ENCODE data around the gene WDR18.
"Not testable (repeated sequence)": the region's sequence is repeated elsewhere in the genome, so short reads cannot be mapped to it uniquely, and the experiment has no call there.

The WDR18 gene

GRCh38 chr19:953445-954271 is 30.5 kb upstream of the WDR18 start:
- Histone ChIP-seq H3K9me3 (no peaks in the 10 kb centered on the region), H3K27ac (no peak overlapping the region), H3K4me3 (no peak overlapping the region), H3K36me3 (no peaks in the 10 kb centered on the region), H3K4me1 (no peaks in the 10 kb centered on the region), H3K27me3 (peaks cover 0 to 40% of the 10 kb centered on the region in 2 donors)
- TF ChIP-seq, protein P1, sequence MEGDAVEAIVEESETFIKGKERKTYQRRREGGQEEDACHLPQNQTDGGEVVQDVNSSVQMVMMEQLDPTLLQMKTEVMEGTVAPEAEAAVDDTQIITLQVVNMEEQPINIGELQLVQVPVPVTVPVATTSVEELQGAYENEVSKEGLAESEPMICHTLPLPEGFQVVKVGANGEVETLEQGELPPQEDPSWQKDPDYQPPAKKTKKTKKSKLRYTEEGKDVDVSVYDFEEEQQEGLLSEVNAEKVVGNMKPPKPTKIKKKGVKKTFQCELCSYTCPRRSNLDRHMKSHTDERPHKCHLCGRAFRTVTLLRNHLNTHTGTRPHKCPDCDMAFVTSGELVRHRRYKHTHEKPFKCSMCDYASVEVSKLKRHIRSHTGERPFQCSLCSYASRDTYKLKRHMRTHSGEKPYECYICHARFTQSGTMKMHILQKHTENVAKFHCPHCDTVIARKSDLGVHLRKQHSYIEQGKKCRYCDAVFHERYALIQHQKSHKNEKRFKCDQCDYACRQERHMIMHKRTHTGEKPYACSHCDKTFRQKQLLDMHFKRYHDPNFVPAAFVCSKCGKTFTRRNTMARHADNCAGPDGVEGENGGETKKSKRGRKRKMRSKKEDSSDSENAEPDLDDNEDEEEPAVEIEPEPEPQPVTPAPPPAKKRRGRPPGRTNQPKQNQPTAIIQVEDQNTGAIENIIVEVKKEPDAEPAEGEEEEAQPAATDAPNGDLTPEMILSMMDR (IDR thresholded peaks at IDR 0.05), result no peak
- DNase-seq, result no peak
- intact Hi-C loops (cut with DNase I; ENCODE audit: low total_unique reads), result no loop called here

GRCh38 chr19:954272-954671 is 29.9 kb upstream of the WDR18 start:
- no peak overlapping the region for H3K27ac ChIP-seq
- TF ChIP-seq, protein P1 (IDR thresholded peaks at IDR 0.05), result no peak
- no peaks in the 10 kb centered on the region for H3K4me1 ChIP-seq
- DNase-seq, result no peak
- intact Hi-C loops (cut with DNase I; ENCODE audit: low total_unique reads), result no loop called here
- peaks cover 0 to 40% of the 10 kb centered on the region in 2 donors for H3K27me3 ChIP-seq
- no peak overlapping the region for H3K4me3 ChIP-seq
- H3K36me3 ChIP-seq, result no peaks in the 10 kb centered on the region
- H3K9me3 ChIP-seq, result no peaks in the 10 kb centered on the region

DNA sequence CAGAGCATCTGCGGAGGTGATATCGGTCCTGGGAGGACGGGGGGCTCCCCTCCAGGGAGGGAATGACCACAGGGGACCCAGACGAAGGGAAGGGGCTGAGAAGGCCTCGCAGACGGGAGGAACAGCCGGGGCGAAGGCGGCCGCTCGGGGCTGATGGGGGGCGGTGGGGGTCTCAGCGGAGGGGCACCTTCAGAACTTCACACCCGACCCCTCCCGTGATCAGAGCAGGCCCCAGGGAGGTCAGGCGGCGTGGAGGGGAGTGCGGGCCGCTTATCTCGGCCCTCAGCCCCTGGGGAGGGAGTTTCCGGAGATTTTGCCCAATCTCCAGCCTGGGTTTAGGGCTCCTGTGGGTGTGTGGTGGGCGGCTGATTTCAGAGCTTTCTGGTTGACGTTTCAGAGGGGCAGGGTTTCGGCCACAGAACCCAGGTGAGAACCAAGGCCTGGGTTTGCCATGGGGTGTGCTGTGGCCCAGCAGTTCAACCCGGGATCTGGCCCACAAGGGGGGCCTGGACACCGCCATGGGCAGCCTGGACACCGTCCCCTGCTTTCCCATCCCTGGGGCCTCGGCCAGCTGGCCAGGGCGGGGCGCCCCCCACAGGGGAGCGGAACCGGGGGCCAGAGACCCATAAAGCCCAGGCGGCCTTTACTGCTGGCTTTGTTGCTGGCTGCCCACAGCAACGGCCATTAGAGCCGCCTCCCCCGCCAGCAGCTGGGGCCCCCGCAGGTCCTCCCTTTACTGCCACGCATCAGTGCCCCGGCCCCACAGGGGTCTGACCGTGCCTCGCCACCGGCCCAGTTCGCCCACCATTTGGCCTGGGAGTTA is 29.3 kb upstream of the WDR18 start:
- no peak overlapping the region for H3K4me3 ChIP-seq
- H3K36me3 ChIP-seq, result no peaks in the 10 kb centered on the region
- no peaks in the 10 kb centered on the region for H3K9me3 ChIP-seq
- peaks cover 0 to 40% of the 10 kb centered on the region in 2 donors for H3K27me3 ChIP-seq
- H3K4me1 ChIP-seq, result no peaks in the 10 kb centered on the region
- TF ChIP-seq, protein P1 (IDR thresholded peaks at IDR 0.05), result no peak
- no peak overlapping the region for H3K27ac ChIP-seq
- no peak for DNase-seq
- intact Hi-C loops (cut with DNase I; ENCODE audit: low total_unique reads), result no loop called here

DNA sequence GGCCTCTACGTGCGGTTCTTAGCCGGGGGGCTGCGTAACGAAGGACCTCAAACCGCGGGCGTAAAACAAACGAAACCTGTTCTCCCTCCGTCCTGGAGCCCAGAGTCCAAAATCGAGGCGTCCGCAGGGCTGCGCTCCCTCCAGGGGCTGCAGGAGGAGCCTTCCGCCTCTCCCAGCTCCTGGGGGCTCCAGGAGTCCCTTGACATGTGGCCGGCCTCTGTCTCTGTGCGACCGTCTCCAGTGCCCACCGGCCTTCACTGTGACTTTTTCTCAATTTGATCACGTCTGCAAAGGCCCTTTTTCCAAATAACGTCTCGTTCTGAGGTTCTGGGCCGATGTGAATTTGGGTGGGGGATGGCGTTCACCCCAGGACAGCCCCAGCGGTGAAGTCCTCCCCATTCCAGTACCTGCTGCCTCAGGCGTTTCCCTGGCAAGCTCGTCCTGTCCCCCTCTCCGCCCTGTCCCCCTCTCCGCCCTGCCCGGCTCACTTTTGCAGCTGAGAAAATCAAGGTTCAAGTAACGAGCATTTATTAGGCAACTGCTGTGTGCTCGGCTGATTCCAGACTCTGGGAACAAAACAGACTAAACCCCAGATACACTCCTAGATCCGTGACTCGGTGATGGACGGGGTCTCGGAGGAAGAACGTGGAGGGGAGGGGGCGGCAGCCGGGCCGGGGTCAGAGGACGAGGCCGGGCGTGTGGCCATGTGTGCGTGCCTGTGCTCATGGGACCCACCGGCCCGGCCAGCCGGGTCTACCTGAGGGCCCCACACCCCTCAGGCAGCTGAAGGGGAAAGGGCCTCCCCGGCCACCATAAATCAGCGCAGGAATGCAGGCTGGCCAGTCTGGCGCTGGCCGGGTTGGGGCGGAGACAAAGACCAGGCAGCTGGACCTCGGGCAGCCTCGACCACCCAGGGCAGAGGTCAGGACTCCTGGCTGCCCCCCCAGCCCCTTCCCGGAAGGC is 28.1 kb upstream of the WDR18 start:
- TF ChIP-seq, protein P1 (IDR thresholded peaks at IDR 0.05), result no peak
- DNase-seq, result no peak
- Histone ChIP-seq H3K27ac (no peak overlapping the region), H3K4me1 (no peaks in the 10 kb centered on the region), H3K9me3 (no peaks in the 10 kb centered on the region), H3K36me3 (no peaks in the 10 kb centered on the region), H3K4me3 (no peak overlapping the region), H3K27me3 (peaks cover 0 to 42% of the 10 kb centered on the region in 2 donors)
- intact Hi-C loops (cut with DNase I; ENCODE audit: low total_unique reads), result no loop called here

DNA sequence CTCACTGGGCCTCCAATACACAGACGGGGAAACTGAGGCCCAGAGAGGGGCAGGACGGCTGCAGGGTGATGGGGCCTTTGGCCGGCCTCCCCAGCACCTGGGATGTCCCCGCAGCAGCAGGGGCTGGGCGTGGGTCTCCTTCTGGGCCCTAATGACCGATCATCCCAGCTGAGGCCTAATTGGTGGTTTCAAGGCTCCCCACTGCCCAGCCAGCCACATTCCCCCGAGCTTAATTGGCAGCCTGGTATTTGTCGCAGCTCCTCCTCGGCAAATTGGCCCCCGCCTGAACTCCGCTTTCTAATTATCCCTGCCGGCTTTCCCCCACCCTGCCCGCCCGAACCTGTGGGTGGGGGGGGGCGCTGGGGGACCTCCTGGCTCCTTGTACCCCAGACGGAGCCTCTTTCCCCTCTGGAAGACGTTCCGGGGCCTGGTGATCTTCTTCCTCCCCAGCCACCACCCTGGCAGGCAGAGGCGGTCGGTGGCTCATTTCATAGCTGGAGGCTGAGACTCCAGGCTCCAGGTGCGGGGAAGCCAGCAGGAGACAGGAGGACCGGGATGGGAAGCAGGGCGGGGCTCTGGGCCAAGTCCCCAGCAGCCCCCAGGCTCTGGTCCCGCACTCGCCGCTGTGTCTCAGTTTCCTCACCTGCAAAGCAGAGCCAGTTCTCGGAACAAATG is 27.2 kb upstream of the WDR18 start:
- intact Hi-C loops (cut with DNase I; ENCODE audit: low total_unique reads), result no loop called here
- H3K27ac ChIP-seq, result no peak overlapping the region
- no peaks in the 10 kb centered on the region for H3K9me3 ChIP-seq
- no peak for DNase-seq
- H3K27me3 ChIP-seq, result peaks cover 0 to 43% of the 10 kb centered on the region in 2 donors
- no peak overlapping the region for H3K4me3 ChIP-seq
- no peaks in the 10 kb centered on the region for H3K36me3 ChIP-seq
- H3K4me1 ChIP-seq, result no peaks in the 10 kb centered on the region
- TF ChIP-seq, protein P1 (IDR thresholded peaks at IDR 0.05), result no peak

- H3K36me3 ChIP-seq; H3K27ac ChIP-seq; H3K9me3 ChIP-seq; H3K4me1 ChIP-seq; DNase-seq; H3K4me3 ChIP-seq; intact Hi-C loops (cut with DNase I; ENCODE audit: low total_unique reads): not testable (repeated sequence)
- peaks cover 0 to 42% of the 10 kb centered on the region in 2 donors for H3K27me3 ChIP-seq
Observed at GRCh38 chr19:957578-957977, 26.6 kb upstream of the WDR18 start.
